Measurements from ENCODE around the gene CTSH.

Gene CTSH

DNA sequence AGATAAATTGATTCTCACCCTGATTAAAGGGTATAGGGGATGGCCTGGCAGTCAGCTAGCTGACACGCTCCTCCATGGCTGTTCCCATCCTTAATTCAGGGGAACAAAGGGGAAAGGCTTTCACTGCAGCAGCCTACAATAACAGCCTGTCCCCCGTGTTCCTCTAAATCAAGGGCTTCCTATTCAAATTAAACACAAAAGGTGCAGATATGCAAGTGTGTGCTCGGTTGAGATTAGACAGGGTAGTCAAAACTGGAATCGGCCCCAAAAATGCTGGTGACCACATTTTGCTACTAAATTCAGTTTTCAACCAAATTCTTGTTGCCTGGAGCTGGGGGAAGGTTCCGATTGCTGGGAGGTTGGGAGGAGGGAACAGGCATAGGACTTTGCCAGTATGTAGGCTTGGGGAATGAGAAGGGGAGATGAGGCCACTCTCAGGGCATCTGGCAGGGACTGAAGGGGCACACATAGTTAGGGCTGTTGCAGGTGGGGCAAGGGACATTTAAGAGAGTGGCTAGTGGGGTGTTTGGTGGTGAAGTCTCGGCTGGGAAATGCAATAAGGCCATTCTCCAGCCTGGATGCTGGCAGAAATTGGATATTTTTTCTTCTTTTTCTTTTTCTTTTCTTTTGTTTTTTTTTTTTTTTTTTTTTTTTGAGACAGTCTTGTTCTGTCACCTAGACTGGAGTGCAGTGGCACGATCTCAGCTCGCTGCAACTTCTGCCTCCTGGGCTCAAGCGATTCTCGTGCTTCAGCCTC, 32.9 kb upstream of the CTSH start:
- no peak for DNase-seq

DNA sequence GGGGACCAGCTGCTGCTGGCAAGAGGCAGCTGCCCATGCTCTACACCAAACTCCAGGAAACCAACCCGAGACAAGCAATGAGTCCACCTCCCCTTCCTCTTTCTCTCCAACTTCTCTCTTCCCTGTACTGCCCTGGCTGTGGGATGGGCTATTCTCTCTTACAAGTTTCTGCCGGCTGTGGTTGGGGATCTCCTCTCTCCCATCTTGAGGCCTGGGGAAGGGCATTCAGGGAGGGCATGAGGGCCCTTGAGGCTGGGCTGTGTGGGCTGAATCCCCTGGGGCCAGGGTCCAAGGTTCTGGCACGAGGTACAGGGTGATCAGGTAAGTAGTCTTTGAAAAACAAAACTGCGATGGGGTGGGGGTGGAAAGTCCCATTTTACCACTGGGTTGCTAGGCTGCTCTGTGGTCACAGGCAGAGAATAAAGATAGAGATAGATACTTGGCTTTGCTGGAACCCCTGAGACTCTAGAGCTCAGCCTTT, 32.3 kb upstream of the CTSH start:
- no peak for DNase-seq

DNA sequence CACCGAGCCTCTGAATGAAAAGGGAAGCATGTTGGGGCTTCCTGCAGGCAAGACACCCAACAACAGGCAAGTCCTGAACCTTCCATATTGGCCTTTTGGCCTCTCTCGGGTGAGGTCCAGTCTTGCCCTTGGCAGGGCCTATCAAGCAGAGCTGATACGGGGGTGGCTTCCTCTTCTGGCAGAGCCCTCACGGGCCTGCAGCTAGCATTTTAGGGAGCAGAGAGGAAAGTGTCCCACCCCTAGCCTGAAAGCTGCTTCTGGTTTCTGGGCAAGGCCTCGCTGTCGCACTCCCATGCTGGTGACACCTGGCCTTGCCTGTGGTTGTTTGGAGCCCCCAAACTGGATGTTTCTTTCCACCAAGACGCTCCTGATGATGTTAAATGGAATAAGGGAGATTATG, 31.8 kb upstream of the CTSH start:
- no peak for DNase-seq

DNA sequence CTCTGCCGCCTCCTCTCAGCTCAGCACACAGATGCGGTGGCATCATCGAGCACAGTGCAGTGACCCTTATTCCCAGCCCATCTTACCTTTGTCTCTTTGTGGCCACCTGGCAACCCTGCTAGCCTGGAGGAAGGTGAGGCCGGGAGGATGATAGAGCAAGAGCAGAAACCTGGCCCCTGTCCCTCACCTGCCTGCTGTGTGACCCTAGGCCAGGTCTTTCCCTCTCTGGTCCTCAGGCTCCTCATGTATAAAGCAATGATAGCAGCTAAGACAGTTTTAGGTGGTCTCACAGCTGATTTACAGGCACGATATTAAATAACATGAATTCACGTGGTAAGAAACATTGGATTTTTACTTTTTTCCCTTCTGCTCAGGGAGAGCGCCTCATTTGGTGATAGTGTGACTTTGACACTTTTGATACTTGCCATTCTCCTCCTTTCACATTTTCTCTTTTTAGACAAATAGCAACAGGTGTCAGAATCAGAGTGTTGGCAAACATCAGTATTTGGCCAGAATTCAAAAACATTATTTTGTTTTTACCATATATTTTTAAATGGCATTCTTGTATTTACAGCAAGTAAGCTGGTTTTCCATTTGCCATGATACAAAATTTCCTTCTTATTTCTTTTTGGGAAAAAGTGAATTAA, 29.5 kb upstream of the CTSH start:
- DNase-seq = no peak

DNA sequence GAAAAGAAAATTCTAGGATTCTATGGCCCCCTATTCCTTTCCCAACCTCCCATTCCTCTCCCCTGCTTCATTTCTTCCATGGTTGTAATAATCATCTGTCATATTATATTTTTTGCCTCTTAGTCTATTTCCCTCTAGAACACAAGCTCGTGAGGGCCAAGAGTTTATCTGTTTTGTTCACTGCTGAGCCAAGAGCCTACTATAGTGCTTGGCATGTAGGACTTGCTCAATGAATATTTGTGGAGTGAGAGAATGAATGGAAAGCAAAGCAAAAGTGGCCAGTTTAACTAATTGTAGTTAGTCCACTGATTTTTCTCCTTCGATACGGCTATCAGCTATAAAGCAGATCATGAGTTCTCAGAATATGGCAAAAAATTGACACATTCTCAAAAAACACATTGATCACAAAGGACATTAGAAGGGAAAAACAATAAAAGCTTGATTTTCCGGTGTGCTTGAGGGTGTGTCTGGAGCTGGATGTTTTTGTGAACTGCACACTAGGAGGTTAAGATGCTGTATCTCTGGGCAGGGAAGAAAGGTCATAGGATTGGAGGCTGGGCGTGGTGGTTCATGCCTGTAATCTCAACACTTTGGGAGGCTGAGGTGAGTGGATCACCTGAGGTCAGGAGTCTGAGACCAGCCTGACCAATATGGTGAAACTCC, 25.0 kb upstream of the CTSH start:
- no peak for DNase-seq

DNA sequence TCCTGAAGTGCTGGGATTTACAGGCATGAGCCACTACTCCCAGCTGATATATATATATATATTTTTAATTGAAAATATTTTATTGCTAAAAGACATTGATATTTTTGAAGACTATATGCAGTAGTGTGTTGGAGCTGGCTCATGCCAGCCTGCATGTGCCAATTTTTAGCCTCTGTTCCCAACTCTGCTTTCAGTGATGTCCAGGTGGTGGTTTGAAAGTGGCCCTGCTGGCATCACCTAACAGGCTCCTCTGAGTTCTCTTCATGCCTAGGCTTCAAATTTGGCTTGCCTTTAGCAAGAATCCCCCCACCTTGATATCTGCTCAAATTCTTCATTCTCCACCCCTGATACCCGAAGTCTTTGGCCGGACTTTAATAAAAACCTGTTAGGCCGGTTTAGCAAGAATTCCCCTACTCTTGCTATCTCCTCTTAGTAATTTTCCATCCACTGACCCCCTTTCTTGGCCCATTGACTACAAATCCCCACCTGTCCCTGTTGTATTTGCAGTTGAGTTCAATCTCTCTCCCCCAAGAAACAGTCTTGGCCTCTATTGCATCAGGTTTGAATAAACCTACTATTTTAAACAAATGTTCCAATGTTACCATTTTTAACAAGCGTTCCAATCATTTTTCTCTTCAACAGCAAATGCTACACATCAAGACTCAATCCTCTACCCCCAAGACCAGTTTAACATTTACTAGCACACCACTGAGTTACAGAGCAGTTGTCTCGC, 23.9 kb upstream of the CTSH start:
- no peak for DNase-seq

DNA sequence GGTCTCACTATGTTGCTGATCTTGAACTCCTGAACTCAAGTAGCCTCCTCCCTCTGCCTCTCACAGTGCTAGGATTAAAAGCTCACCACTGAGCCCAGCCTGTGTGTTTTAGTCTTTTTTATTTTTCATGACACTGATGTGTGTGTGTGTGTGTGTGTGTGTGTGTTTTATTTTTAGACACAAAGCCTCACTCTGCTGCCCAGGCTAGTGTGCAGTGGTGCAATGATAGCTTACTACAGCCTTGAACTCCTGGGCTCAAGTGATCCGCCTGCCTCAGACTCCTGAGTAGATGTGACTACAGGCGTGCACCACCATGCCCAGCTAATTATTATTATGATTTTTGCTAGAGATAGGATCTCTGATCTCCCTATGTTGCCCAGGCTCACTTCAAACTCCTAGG, 23.3 kb upstream of the CTSH start:
- no peak for DNase-seq

DNA sequence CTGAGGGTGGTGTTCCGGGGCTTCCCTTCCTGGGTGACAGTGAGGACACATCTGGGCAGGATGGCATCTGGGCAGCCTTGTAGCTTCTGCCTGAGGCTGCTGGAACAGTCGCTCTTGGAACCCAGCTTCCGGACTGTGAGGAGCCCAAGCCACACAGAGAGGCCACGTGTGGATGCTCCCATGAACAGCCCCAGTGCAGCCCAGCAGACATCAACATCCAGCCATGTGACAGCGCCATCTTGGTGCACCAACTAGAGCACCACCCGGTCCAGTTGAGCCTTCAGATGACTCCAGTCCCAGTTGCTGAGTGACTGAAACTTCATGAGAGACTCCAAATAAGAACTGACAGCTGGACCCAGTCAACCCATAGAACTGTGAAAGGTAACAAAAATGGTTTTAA, 15.5 kb upstream of the CTSH start:
- no peak for DNase-seq

DNA sequence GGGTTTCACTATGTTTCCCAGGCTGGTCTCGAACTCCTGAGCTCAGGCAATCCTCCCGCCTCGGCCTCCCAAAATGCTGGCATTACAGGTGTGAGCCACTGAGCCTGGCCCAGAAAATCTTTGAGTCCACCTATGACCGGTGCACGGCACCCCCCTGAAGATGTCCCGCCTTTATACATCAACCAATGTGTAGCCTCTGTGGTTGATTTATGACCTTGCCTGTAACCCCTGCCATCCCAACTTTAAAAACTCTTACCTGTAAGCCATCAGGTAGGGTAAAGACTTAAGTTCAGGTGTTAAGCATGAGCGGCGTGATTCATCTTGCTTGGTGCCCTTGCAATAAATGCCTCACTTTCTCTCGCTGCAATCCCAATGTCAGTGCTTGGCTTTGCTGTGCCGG, 14.5 kb upstream of the CTSH start:
- DNase-seq = no peak

DNA sequence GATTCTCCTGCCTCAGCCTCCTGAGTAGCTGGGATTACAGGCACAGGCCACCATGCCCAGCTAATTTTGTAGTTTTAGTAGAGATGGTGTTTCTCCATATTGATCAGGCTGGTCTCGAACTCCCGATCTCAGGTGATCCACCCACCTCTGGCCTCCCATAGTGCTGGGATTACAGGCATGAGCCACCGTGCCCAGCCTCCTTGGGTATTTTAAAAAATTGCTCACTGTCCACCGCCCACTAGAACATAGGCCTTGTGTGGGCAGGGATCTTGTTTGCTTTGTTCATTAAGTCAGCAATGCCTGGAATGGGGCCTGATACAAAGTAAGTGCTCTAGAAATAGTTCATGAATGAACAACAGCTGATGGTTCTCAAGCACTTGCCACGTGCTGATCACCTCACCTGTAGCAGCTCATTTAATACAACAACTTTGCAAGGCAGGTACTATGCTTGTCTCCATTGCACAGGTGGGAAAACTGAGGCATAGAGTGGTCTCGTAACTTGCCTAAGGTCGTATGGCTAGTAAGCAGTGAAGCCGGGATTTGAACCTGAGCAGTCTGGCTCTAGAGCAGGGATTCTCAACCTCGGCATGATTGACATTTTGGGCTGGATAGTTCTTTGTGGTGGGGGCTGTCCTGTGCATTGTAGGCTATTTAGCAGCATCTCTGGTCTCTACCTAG, 12.7 kb upstream of the CTSH start:
- no peak for DNase-seq

DNA sequence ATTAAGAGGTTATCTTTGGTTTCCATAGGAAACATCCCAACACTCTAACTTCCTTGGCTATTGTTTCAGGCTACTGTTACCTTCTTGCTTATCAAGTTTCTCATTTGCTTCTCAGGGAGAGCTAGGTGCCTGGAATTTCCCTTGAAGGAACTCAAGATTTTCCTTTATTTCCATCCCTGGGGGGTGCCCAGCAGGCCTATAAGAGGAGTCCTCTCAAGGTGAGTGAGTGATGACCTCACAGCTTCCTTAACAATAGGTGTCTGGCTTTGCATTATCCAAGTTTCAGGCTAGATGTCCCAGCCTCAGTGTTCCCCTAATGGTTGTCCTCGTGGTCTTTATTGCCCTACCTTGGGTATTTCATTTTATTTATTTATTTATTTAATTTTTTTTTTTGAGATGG, 12.1 kb upstream of the CTSH start:
- DNase-seq = no peak

DNA sequence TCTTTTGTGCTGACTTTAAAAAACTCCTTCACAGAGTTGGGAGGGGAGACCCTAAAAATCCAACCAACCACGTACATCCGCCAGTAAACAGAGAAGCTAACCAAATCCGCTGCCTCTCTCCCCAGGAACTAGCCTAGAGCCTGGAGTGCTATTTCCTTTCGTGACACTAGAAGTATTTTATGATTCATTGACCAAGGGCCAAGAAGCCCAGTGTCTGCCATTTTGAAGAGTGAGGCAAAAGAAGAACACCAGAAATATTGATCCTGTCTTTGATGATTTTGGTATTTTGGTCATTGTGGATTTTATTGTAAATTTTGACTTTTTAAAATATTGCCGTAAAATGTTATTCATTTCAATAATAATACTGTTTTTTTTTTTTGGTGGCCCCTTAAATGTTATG, 10.5 kb upstream of the CTSH start:
- DNase-seq = no peak

DNA sequence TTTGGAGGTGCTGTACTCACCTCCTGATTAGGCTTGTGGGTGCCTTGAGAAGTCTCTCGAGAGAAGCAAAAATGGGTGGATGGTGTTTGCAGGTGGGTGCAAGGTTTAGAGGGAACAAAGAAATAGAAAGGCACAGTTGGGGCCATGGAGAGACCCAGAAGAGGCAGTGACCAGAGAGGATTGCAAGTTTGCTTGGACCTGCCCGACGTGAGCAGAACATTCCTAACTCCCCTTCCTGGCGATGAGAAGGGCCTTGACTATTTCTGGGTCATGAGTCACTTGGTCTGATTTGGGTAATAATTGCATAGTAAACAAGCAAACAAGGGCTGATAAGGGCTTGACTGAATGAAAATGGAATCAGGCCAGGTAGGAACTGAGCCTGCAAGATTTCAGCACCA, 7.0 kb upstream of the CTSH start:
- no peak for DNase-seq

DNA sequence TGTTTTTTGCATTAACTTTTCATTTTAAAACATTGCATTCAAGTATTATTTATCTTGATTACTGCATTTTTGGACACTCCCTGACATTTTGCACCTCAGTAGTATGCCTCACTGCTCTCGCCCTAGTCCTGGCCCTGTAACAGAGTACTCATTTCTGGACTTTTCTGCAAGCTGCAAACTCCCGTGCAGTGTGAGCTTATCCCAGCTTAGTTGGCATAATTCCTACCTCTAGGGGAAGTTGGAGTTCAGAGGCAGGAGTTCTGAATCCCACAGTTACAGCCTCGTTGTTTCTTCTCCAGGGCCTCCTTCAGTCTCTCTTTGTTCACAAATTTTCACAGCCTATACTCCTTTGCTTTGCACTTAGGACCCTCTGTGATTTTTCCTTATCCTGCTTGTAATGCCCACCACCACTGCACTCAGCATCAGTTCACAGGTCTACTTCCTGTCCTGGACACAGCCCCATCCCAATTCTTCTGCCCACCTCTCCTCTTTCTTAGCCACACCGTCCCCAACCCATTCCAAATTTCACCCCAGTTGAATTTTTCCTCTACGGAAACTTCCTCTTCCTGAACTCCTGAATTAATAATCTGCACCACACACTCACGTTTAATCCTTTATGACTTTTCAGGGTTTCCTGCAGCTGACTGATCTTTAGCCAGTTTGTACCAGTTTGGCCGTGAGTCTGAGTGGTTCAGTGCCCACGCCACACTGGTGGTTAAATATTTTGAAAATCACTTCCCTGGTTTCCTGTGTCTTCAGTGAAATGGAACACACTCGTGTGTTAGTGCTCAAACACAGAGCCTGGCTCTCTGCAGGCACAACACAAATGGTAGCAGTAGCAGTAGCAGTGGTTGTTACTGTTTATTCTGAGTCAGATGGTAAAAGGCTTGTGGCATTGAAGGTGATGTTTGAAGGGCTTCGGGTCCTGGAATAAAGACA, 6.3 kb upstream of the CTSH start:
- no peak for DNase-seq

DNA sequence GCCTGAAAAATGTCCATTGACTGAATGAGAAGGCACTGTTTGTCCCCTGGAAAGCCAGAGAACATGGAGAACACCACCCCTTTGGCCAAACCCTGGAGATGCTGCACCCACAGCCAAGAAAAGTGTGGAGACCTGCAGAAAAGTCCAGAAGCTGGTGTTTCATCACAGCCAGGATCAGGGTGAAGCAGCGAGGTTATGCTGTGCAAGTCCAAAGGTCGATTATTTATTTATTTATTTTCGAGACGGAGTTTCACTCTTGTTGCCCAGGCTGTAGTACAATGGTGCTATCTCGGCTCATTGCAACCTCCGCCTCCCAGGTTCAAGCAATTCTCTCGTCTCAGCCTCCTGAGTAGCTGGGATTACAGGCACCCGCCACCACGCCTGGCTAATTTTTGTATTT, 5.5 kb upstream of the CTSH start:
- DNase-seq = no peak

DNA sequence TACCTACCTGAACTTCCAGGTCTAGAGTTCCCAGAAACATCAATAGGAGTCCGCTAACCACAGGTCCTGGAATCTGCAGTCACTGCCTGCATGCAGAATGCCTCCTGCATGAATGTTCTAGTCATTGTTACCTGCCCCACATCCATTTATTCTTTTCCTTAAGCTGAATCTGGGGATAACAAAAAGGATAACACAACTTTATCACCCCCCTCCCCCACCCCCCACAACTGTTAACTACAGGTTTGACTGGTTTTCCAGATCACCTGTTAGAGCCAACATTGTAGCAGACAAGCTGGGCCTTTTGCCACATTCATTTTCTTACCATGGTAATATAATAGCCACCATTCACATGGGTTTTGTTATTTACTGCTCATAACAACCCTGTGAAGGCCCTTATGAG, 4.6 kb upstream of the CTSH start:
- DNase-seq = no peak

DNA sequence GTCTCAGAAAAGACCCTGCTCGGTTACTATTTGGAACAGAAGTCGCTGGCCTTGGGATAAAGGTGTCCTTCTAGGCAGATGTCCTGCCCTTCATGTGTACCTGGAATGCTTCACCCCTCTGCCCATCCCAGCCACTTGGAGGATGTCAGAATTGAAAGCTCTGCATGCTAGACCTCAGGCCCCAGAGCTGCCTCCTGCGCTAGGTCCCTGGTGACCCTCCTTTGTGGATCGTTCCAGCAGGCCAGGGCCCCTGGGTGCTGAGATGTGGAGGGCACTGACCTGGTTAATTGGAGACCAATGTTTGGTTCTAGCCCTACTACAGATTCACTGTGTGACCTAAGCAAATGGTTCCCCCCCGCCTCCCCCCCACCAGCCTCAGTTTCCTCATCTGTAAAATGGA, 2.7 kb upstream of the CTSH start:
- no peak for DNase-seq

DNA sequence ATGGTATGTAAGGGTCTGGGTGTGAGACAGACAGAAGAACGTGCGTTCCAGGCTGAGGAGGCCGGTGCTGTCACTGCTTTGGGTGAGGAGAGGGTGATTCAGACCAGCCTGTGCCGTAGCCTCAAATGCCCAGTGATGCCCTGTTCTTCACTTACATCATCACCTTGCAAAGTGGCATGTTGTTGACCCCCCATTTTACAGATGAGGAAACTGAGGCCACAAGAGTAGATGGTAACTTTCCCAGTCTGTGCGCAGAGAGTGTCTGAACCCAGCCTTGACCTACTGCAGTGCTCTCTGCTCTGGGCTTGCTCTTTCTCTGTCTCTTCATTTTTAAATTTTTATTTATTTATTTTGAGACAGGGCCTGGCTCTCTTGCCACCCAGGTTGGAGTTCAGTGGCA, 1.6 kb upstream of the CTSH start:
- no peak for DNase-seq

DNA sequence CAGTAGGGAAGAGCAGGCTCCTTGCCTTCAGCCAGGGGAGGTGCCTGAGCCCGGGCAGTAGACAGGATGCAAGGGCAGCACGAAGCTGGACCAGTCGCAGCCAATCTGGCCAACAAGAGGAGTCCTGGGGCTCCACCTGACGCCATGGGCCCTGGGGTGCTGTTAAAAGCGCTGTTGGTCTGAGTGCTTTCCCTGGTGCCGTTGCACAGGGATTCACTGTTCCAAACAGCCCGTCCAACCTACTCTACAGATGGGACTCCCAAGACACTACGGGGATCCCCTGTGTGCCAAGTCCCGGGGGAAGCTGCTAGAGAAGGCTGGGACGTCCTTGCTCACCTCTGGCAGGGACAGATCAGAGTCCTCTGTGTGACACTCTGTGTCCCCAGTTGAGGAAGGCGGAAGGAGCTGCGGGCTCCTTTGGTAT, 632 bp downstream of the CTSH start:
- DNase-seq = no peak

DNA sequence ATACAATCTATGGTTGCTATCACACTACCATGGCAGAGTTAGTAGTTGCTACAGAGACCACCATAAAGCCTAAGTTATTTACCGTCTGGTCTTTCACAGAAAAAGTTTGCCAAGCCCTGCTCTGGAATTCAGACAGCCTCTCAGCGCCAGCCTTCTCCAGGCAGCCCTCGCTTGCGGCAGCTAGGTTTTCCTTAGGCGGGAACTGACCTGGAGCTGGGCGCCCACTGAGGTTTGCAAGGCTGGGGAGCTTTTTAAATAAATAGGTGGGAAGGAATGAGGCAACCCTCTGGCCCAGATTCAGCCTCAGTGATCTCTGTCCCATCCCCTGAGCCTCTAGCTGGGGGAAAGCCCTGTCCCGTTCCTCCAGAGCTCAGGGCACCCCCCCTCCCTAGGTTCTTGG, 1.2 kb downstream of the CTSH start:
- no peak for DNase-seq

DNA sequence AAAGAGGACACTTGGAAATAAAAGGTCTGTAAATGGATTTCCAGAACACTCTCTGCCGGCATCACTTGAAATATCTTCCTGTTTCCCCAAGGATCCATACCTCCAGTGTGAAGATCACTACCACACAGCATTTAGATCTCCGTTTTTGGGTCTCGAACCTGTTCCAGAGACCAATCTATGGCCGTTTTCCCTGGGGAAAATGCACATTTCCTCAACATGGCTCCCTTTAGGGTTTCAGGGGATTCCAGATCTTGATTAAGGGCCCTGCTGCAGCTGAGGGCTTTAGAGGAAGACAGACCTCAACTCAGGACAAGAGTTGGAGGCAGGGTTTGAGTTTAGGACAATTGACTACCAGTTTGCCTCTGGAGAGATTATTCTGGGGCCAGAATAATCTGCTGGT, 2.1 kb downstream of the CTSH start:
- DNase-seq = no peak

All from stimulated activated CD4-positive, alpha-beta T cell treated with anti-CD3 and anti-CD28 coated beads, Interleukin-4, amount 100 ng/mL, for 1 hour (primary cell).